ENCODE results near the gene CALY.

GRCh38 chr10:133285217-133285616 is 51.5 kb downstream of the CALY start:
- TF ChIP-seq CTCF (IDR thresholded peaks at IDR 0.05; ENCODE audit: insufficient read depth, low read length): no peak
- TF ChIP-seq REST (IDR thresholded peaks at IDR 0.05; ENCODE audit: insufficient replicate concordance, low read depth): no peak
- TF ChIP-seq POLR2AphosphoS5 (IDR thresholded peaks at IDR 0.05; ENCODE audit: low read depth): no peak
